Lung (tissue), 12 donors: Measurements from ENCODE around the gene ERGIC1. TPM values are rescaled to one million over a fixed set of nuclear protein-coding genes. Genes with fewer than 3 reads are reported as not detected.

Experiments used
- ATAC-seq: fragments of 200-7000 bp; cut with Tn5 transposase; one replicate; pipeline ENCODE4 v1.9.1; 2020; ENCODE audit warnings: moderate number of reproducible peaks; ENCODE audit not compliant: insufficient read depth, low FRiP score
- DNase-seq, 3 donors: peaks; one replicate each; pipeline ENCODE4 v3.0.0-alpha.2; 2013 to 2017
- H3K27ac ChIP-seq, 2 donors: one replicate each; pipeline ENCODE4 v1.5.1; 2013; ENCODE audit warnings: mild to moderate bottlenecking in 2 of 2, moderate library complexity in 2 of 2, control low read depth in 1 of 2, inconsistent platforms in 1 of 2, low read depth in 1 of 2, low read length in 1 of 2
- H3K27me3 ChIP-seq, 3 donors: one replicate each; pipeline ENCODE4 v1.5.1; 2013; ENCODE audit warnings: low read length in 2 of 3; ENCODE audit not compliant: control insufficient read depth in 3 of 3, insufficient read depth in 3 of 3
- H3K36me3 ChIP-seq, 4 donors: one replicate each; pipeline ENCODE4 v1.5.1; 2013; ENCODE audit warnings: low read length in 4 of 4, mild to moderate bottlenecking in 1 of 4, moderate library complexity in 1 of 4; ENCODE audit not compliant: control insufficient read depth in 4 of 4, insufficient read depth in 4 of 4
- H3K4me1 ChIP-seq, 5 donors: one replicate each; pipeline ENCODE4 v1.5.1; 2013; ENCODE audit warnings: low read length in 5 of 5, mild to moderate bottlenecking in 2 of 5, moderate library complexity in 1 of 5; ENCODE audit not compliant: control insufficient read depth in 5 of 5, insufficient read depth in 5 of 5
- H3K4me3 ChIP-seq: one replicate; pipeline ENCODE4 v1.5.1; 2013; ENCODE audit warnings: mild to moderate bottlenecking, control low read depth, moderate library complexity
- H3K9ac ChIP-seq, 2 donors: one replicate each; pipeline ENCODE4 v1.5.1; 2013; ENCODE audit warnings: low read length in 2 of 2, control low read depth in 1 of 2; ENCODE audit not compliant: insufficient read depth in 1 of 2
- H3K9me3 ChIP-seq, 4 donors: one replicate each; pipeline ENCODE4 v1.5.1; 2013; ENCODE audit warnings: low read length in 3 of 4, mild to moderate bottlenecking in 1 of 4, moderate library complexity in 1 of 4; ENCODE audit not compliant: control insufficient read depth in 4 of 4, insufficient read depth in 3 of 4
- WGBS, 2 donors: extraction: QIAGEN DNeasy Blood & Tissue Kit; methylation state at CpG; one replicate each; pipeline ENCODE4 v1.1.7; 2013; 5-methylcytosine and 5-hydroxymethylcytosine counted together
- polyA plus RNA-seq, 2 donors: library from polyadenylated mRNA; stranded (reverse); fragments of 200-250 nt; gene quantifications; one replicate each; pipeline ENCODE4 v1.2.1, GENCODE V29; 2013
- total RNA-seq, 2 donors: library from RNA; depleted of rRNA in 1 of 2; stranded (reverse); fragments of >200 nt in 1 of 2; gene quantifications; one replicate each; pipeline ENCODE4 v1.2.1, GENCODE V29; 2014 to 2021
- TF ChIP-seq, protein P1 (sequence below): IDR thresholded peaks from 2 replicates; pipeline ENCODE4 v1.5.1; 2012; ENCODE audit warnings: mild to moderate bottlenecking; ENCODE audit errors: control extremely low read depth, extremely low read depth
- donor health status: control.
- donor health status: control.
- donor health status: Bipolar disorder and iron deficiency.
- donor health status: healthy.
- donor health status: DM: yes; HTN: yes; CAD: no.

ERGIC1 gene
- total and polyA plus RNA-seq, 4 donors = 62.2 to 215 (median 163) TPM

DNA sequence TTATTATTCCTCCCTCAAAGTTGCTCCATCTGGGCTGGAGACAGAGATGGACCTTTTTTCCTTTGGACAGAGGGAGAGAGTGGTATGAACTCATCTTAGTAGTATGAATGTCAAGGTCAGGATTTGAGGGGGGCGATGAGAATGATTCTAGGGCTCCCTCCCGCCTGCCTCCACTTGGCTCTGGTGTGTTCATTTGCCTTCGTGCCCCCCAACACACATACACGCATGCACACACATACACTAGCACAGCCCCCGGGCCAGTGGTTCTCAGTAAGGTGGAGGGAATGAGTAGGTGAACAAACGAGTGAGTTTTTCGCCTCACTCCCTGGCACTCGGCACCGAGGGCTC lies 44.5 kb downstream of the ERGIC1 start:
- TF ChIP-seq, protein P1, sequence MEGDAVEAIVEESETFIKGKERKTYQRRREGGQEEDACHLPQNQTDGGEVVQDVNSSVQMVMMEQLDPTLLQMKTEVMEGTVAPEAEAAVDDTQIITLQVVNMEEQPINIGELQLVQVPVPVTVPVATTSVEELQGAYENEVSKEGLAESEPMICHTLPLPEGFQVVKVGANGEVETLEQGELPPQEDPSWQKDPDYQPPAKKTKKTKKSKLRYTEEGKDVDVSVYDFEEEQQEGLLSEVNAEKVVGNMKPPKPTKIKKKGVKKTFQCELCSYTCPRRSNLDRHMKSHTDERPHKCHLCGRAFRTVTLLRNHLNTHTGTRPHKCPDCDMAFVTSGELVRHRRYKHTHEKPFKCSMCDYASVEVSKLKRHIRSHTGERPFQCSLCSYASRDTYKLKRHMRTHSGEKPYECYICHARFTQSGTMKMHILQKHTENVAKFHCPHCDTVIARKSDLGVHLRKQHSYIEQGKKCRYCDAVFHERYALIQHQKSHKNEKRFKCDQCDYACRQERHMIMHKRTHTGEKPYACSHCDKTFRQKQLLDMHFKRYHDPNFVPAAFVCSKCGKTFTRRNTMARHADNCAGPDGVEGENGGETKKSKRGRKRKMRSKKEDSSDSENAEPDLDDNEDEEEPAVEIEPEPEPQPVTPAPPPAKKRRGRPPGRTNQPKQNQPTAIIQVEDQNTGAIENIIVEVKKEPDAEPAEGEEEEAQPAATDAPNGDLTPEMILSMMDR = no peak
- no peak overlapping the region for H3K9ac ChIP-seq
- WGBS, 2 donors = 88 to 92% methylated on average over 9 of the region's 9 CpGs
- H3K9me3 ChIP-seq = no peaks in the 10 kb centered on the region
- H3K36me3 ChIP-seq = no peaks in the 10 kb centered on the region
- H3K4me3 ChIP-seq = no peak overlapping the region
- peak overlapping the region; percentile 63 to 80 for H3K27ac ChIP-seq
- ATAC-seq (no peak), DNase-seq (no peak)
- peaks cover 0 to 20% (median 2%) of the 10 kb centered on the region in 5 donors for H3K4me1 ChIP-seq
- no peaks in the 10 kb centered on the region for H3K27me3 ChIP-seq

DNA sequence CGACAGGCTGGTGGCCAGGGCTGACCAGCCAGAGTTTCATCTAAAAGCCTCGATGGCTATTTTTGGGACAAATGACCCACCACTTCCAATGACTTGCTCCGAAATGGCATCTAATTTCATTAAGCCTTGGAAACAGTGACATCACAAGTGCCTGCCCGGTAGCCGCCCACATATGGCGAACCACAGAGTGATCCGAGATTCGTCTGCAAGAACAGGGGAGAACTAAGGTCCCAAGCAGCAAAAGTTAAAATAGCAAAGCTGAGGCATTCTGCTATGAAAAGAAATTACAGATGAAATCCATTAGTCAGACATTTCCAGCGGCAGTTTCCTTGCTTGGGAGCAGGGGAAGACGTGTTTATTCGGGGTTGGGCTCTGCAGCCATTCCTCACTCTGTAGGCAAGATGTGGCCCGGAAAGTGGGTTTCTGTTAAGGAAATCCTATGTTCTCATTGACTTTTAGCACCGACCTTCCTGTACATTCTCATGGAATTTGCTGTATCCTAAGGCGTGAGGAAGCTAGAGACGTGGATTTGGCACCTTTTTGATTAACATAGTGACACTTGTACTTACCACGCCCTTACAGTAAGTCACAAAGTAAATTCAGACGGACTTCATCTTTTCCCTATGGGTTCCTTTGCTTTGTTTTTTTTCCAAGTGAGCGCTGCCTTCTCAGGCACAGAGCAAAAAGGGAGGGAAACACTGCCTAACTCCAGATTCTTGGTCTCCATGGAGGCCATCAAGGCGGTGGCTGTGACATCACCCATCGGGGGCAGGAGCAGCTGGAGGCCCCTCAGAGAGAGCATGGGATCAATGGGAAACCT lies 45.1 kb downstream of the ERGIC1 start:
- TF ChIP-seq, protein P1 = no peak

DNA sequence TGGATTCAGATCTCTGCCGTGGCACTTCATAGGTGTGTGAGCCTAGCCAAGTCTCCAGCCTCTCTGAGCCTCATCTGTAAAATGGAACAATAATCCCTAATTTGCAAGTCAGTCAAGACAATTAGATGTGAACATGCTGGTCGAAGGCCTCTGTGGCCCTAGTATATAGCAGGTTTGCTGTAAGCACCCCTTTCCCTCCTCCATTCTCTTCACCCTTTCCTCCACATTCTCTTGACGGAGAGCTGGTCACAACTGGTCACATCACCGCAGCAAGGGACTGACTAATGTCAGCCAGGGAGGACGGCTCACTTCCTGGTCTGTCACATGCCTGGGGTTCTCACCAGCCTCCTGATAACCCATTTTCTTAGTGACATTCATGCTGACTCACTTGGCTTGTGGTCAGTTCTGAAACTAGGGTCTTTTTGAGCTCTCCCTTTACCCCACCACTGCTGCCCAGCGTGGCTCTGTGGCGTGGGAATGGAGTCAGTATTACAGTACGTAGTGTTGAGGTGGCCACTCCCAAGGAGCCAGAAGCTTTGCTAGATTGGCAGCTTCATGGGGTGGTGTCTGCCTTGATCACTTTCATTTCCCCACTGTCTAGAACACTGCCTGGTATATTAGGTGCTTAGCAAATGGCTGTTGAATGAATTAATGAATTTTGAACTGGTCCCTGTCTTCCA lies 47.8 kb downstream of the ERGIC1 start:
- DNase-seq = no peak
- peak; percentile 54 for ATAC-seq
- TF ChIP-seq, protein P1 = no peak
- Histone ChIP-seq H3K9ac (peak overlapping the region in 1 of 2 donors; percentile 8), H3K27ac (peak overlapping the region; percentile 11 to 66), H3K27me3 (no peaks in the 10 kb centered on the region), H3K9me3 (no peaks in the 10 kb centered on the region), H3K4me3 (no peak overlapping the region), H3K4me1 (peaks cover 0 to 32% (median 3%) of the 10 kb centered on the region in 5 donors), H3K36me3 (no peaks in the 10 kb centered on the region)
- WGBS, 2 donors = 71 to 78% methylated on average over 8 of the region's 8 CpGs

More for the DNA sequence above, 45.1 kb downstream of the ERGIC1 start:
- DNase-seq = peak in 2 of 3 donors; percentile 44 to 50
- Histone ChIP-seq H3K9me3 (no peaks in the 10 kb centered on the region), H3K27ac (peak overlapping the region; percentile 63 to 80), H3K9ac (no peak overlapping the region), H3K4me3 (no peak overlapping the region), H3K27me3 (no peaks in the 10 kb centered on the region), H3K4me1 (peaks cover 0 to 17% (median 0%) of the 10 kb centered on the region in 5 donors), H3K36me3 (no peaks in the 10 kb centered on the region)
- peak; percentile 8 for ATAC-seq
- 64 to 81% methylated on average over 20 of the region's 20 CpGs for WGBS, 2 donors
